ENCODE results near the gene BRD2.

GRCh38 chr6:32967151-32968091 is 973 bp upstream of the BRD2 start:
- TF ChIP-seq YY1 (IDR thresholded peaks at IDR 0.05; ENCODE audit: insufficient read depth, insufficient read length) (no peak), ZNF274 (IDR thresholded peaks at IDR 0.05; ENCODE audit: low read depth, low read length) (no peak), SUZ12 (IDR thresholded peaks at IDR 0.05; ENCODE audit: extremely low read depth, insufficient read depth, insufficient read length) (no peak)

Measured in NT2/D1 (cell line).